Islet precursor cell (in vitro differentiated cells): Measurements from ENCODE around the gene ING3.
"Not testable (repeated sequence)": the region's sequence is repeated elsewhere in the genome, so short reads cannot be mapped to it uniquely, and the experiment has no call there.

Source experiments
- DNase-seq: peaks from one replicate; pipeline ENCODE4 v3.0.0-alpha.2; 2018

The ING3 gene

GRCh38 chr7:120951309-120951699, 727 bp downstream of the ING3 start:
- DNase-seq, result no peak

DNA sequence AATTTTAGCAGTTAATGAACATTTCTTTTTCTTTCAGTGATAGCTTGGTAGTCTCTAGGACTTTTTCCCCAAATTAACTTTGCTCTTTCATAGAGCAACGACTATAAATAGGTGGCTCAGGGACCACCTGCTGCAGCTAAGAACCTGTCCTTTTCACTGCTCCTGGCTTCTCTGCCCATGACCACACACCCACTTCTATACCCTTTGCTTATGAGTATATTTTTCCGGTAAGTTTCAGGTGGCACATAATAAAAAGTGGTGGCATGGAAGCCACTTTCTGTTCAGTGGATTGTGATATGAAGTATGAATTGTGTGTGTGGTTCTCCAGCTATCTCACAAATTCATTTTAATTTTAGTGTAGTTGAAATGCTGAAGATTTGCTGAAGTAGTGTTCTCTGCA, 1.2 kb downstream of the ING3 start:
- no peak for DNase-seq

DNA sequence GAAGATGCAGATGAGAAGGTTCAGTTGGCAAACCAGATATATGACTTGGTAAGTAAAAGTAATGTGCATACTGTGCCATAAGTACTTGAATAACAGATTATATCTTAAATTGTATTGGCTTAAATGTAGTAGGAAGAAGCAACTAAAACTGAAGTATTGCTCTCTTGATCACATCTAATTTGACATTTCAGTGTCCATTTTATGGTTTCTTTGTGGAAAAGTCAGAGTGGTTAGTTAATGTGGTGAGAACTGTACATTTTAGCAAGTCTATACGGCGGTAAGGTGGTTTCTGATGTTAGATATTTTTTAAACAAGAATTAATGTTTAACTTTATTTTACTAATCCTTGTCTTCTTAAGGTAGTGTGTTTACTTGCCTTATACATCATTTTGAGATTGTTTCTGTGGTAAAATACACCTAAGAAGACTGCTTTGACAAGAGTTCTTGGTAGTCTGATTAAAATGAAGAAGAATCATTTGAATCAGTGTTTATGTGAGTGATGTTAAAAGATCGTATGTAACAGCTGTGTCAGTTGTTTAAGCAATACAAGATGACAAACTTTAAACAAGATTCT, 5.1 kb downstream of the ING3 start:
- DNase-seq, result no peak

- DNase-seq, result no peak
Observed at GRCh38 chr7:120959929-120960484, 9.4 kb downstream of the ING3 start.

DNA sequence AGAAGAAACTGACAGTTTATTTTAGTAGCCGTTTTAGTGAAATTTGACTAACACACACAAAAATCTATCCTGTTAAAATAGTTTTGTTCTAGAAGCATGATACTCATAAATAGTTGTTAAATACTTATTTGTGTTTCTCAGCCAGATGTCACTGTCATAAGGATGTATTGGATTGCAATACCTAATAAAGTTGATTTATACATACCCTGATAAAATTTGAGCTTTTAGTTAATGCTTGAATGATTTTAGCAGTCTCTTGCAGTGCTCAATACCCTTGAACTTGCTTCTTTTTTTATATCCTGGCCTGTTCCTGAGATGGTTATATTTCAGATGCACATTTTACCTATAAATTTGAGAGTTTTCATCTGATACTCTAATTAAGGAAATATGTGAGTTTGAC, 10.1 kb downstream of the ING3 start:
- no peak for DNase-seq

GRCh38 chr7:120961638-120962173, 11.1 kb downstream of the ING3 start:
- no peak for DNase-seq

GRCh38 chr7:120964088-120964487, 13.5 kb downstream of the ING3 start:
- DNase-seq, result no peak

GRCh38 chr7:120966961-120967360, 16.4 kb downstream of the ING3 start:
- DNase-seq, result no peak

GRCh38 chr7:120973849-120974248, 23.3 kb downstream of the ING3 start:
- DNase-seq, result no peak

GRCh38 chr7:120979765-120980499, 29.4 kb downstream of the ING3 start:
- DNase-seq, result no peak

DNA sequence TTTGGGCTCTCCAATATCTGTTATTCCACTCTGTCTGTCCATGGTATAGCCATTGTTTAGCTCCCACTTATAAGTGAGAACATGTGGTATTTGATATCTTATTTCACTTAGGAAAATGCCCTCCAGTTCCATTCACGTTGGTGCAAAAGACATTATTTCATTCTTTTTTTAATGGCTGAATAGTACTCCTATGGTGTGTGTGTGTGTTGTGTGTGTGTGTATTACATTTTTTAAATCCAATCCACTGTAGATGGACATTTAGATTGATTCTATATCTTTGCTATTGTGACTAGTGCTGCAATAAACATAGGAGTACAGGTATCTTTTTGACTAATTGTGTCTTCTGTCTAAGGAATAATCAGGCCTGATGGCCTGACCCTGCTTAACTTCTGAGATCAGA, 30.5 kb downstream of the ING3 start:
- DNase-seq, result no peak

DNA sequence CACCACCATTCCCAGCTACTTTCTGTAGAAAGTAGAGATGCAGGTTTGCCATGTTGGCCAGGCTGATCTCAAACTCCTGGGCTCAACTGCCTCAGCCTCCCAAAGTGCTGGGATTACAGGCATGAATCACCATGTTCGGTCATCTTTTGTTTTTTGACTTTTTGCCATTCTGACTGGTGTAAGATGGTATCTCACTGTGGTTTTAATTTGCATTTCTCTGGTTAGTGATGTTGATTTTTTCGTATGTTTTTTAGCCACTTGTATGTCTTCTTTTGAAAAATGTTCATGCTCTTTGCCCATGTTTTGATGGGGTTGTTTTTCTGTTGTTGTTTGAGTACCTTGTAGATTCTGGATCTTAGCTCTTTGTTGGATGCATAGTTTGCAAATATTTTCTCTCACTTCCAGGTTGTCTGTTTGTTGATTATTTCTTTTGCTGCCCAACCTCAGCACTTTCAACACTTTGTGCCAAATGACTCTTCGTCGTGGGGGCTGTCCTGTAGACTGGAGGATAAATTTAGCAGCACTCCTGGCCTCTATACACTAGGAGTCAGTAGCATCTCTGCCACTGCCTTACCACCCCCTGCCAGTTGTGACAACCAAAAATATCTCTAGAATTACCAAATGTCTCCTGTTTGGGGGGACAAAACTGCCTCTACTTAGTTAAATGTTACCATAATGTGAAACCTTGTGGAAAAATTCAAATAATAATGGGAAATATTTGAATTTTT, 31.5 kb downstream of the ING3 start:
- DNase-seq, result no peak

DNA sequence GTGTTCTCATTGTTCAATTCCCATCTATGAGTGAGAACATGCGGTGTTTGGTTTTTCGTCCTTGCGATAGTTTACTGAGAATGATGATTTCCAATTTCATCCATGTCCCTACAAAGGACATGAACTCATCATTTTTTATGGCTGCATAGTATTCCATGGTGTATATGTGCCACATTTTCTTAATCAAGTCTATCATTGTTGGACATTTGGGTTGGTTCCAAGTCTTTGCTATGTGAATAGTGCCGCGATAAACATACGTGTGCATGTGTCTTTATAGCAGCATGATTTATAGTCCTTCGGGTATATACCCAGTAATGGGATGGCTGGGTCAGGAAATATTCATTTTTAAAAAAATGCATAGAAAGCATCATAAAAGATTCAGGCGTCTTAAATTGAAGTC, 33.0 kb downstream of the ING3 start:
- DNase-seq, result not testable (repeated sequence)

- DNase-seq, result no peak
Observed at GRCh38 chr7:120984406-120984805, 33.8 kb downstream of the ING3 start.

- no peak for DNase-seq
Observed at GRCh38 chr7:120985130-120985758, 34.7 kb downstream of the ING3 start.

- DNase-seq, result no peak
Observed at GRCh38 chr7:120985839-120986238, 35.3 kb downstream of the ING3 start.

DNA sequence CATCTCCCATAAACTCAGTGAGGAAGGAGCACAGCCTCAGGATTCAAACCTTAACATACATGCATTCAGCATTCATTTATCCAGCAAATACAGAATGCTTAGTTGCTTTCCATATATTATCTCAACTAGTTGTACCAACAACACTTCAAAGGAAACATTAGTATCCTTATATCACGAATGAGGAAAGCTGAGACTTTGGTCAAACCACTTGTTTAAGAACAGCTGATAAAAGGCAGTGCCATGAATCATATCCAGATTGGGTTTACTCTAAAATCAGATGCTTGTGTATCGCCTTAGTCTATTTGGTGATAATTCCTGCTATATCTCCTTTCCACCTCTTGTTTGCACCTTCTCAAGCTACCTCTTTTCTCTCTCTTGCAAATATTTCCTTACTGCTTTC, 36.1 kb downstream of the ING3 start:
- DNase-seq, result no peak

DNA sequence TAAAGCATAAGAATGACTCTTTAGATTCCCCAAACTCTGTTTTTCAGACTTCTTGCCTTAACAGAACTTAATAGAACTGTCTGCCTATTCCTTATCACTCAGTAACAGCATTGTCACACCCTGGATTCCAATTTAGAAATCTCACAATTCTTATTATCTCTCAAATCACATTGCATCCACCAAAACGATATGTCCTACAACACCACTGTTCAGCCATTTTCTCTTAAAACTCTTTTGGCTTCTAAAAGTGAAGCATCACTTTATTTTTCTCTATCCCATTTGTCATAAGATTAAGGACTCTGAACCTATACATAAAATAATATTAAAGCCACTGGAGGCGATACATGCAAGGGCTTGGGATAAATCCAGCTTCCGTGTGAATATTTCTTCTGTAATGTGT, 36.7 kb downstream of the ING3 start:
- no peak for DNase-seq

DNA sequence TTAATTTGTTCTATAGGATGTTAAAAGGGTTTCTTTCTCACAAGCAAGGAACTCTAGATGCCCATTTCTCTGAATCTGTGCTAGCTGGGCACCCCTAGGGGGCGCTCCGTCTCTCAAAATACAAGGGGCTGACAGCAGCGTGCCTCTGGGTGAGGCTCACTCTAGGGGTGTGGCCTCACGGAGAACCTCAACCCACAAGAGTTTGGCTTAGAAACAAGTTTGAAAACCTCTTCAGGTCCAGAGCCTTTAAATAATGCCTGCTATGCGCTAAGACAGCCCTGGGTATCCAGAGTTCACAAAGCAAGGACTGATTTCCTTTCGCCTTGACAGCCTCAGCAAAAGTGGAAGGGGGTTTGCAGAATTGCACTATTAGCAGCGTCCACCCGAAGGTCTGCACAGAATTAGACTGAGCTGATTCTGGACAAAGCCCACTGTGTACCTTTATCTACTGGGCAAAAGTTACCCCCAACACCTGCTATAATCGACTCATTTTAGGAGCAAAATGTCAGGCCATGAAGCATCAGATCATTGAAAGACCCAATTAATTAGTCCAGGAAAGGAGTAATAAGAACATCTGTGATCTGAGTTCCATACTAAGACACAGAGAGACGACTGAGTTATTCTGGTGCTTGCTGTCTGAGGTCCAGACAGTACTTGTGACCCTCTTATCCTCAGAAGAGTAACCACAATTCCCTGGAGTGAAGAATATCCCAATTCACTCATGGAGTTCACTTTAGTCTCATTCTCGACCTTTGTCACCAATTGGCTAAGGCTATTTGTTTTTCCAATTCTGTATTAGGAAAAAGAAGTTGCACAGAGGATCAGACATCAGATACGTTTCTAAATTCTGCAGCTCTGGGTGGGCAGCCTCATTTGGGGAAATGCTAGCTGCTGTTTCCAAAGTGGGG, 37.4 kb downstream of the ING3 start:
- DNase-seq, result peak; percentile 91

DNA sequence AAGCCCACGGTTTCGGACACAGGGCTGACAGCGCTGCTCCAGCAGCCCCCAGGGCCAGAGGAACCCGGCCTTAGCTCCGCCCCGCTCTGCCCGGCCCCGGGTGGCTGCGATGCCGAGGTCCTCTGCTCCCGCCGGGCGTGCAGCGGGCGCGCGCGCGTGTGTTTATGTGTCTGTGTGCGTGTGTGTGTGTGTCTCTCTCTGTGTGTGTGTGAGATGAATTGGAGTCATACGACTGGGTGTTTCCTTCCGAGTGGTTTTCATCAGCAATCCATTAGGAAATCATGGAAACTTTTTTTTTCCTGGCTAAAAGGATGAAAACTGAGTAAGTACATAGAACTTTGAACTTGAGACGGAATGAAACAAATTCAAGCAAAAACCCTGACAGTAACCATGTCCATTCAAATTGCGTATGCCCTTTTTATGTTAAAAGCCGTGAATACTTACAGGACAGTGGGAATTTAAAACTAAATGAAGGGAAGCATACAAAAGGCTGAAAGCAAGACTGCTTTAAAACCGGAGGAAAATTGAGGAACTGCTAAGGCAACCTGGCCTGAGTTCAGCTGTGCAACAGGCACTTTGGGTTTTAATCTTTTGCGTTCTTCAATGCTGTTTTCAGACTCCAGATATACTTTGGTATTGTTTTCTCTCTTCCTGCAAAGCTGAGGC, 38.1 kb downstream of the ING3 start, which contains the start of gene CPED1:
TSS of gene CPED1 (plus strand) at position 121 of the 666 bp plus-strand sequence. CDS start 911 bp downstream, outside the sequence.
- DNase-seq, result peak; percentile 76
